Upper lobe of left lung (tissue), 6 donors: ENCODE results near the gene NYNRIN. TPM values are rescaled to one million over a fixed set of nuclear protein-coding genes. Genes with fewer than 3 reads are reported as not detected.
A peak's percentile ranks its signal among the peaks of the same experiment; 100 is the strongest.

Experiments used
- ATAC-seq, 2 donors: fragments of 200-7000 bp; cut with Tn5 transposase; one replicate each; pipeline ENCODE4 v1.9.1; 2022; ENCODE audit warnings: mild to moderate bottlenecking in 2 of 2, moderate library complexity in 2 of 2; ENCODE audit not compliant: low FRiP score in 2 of 2
- DNase-seq, 2 donors: peaks; one replicate each; pipeline ENCODE4 v3.0.0-alpha.2; 2019 to 2020
- H3K27ac ChIP-seq, 4 donors: fragments of 200-600 bp; sonication (generic); one replicate each; pipeline ENCODE4 v1.5.1; 2016 to 2019
- H3K27me3 ChIP-seq, 4 donors: fragments of 200-600 bp; sonication (generic); one replicate each; pipeline ENCODE4 v1.5.1; 2017 to 2019
- H3K36me3 ChIP-seq, 4 donors: fragments of 200-600 bp; sonication (generic); one replicate each; pipeline ENCODE4 v1.5.1; 2016 to 2019
- H3K4me1 ChIP-seq, 4 donors: fragments of 200-600 bp; sonication (generic); one replicate each; pipeline ENCODE4 v1.5.1; 2018 to 2019
- H3K4me3 ChIP-seq, 4 donors: fragments of 200-600 bp; sonication (generic); one replicate each; pipeline ENCODE4 v1.5.1; 2017 to 2019; ENCODE audit warnings: mild to moderate bottlenecking in 2 of 4, moderate library complexity in 1 of 4
- H3K9me3 ChIP-seq, 4 donors: fragments of 200-600 bp; sonication (generic); one replicate each; pipeline ENCODE4 v1.5.1; 2018 to 2019
- EP300 ChIP-seq, 4 donors: sonication (generic); formaldehyde crosslinking; IDR thresholded peaks; one replicate each; pipeline ENCODE4 v1.5.1; 2017; ENCODE audit warnings: antibody characterized with exemption in 4 of 4, control low read depth in 2 of 4
- POLR2A ChIP-seq, 4 donors: fragments of 450-650 bp; IDR thresholded peaks; one replicate each; pipeline ENCODE4 v1.5.1; 2016 to 2017; ENCODE audit warnings: antibody characterized with exemption in 4 of 4, mild to moderate bottlenecking in 2 of 4
- POLR2AphosphoS5 ChIP-seq, 2 donors: sonication (generic); formaldehyde crosslinking; IDR thresholded peaks; one replicate each; pipeline ENCODE4 v1.5.1; 2017; ENCODE audit warnings: antibody characterized with exemption in 2 of 2
- WGBS, 2 donors: methylation state at CpG; one replicate each; pipeline ENCODE4 v1.1.5; 2017 to 2018; 5-methylcytosine and 5-hydroxymethylcytosine counted together
- total RNA-seq, 6 donors: library from RNA; depleted of rRNA in 4 of 6; stranded (reverse); fragments of >200 nt in 4 of 6; gene quantifications; one replicate each; pipeline versions ENCODE4 v1.1.0 to v1.2.1, GENCODE V29; 2016 to 2021
- TF ChIP-seq, protein P1 (sequence below), 6 experiments: fragments of 450-650 bp in 4 of 6; fragments of 200-600 bp in 2 of 6; sonication (generic) in 2 of 6; IDR thresholded peaks; one replicate each; pipeline ENCODE4 v1.5.1; 2016 to 2019; ENCODE audit warnings: antibody characterized with exemption in 6 of 6
- donor health status: DM: no; HTN: no; CAD: no; lungs with moderate emphysema.
- donor health status: DM: no; HTN: yes; CAD: no; lungs with severe emphysema.

Gene NYNRIN
- total RNA-seq, 6 donors from 2014 or later = 5.5 to 18.7 (median 14.4) TPM

- Histone ChIP-seq H3K4me1 (peaks cover 11 to 23% (median 21%) of the 10 kb centered on the region in 4 donors), H3K27me3 (no peaks in the 10 kb centered on the region), H3K27ac (no peak overlapping the region), H3K4me3 (no peak overlapping the region), H3K9me3 (no peaks in the 10 kb centered on the region), H3K36me3 (no peaks in the 10 kb centered on the region)
- WGBS, 2 donors = 73 to 74% methylated on average over 12 of the region's 12 CpGs
- DNase-seq = no peak
- ATAC-seq = no peak
- TF ChIP-seq EP300 (IDR thresholded peaks at IDR 0.05) (no peak), POLR2A (IDR thresholded peaks at IDR 0.05) (no peak), POLR2AphosphoS5 (IDR thresholded peaks at IDR 0.05) (no peak)
- TF ChIP-seq, protein P1, sequence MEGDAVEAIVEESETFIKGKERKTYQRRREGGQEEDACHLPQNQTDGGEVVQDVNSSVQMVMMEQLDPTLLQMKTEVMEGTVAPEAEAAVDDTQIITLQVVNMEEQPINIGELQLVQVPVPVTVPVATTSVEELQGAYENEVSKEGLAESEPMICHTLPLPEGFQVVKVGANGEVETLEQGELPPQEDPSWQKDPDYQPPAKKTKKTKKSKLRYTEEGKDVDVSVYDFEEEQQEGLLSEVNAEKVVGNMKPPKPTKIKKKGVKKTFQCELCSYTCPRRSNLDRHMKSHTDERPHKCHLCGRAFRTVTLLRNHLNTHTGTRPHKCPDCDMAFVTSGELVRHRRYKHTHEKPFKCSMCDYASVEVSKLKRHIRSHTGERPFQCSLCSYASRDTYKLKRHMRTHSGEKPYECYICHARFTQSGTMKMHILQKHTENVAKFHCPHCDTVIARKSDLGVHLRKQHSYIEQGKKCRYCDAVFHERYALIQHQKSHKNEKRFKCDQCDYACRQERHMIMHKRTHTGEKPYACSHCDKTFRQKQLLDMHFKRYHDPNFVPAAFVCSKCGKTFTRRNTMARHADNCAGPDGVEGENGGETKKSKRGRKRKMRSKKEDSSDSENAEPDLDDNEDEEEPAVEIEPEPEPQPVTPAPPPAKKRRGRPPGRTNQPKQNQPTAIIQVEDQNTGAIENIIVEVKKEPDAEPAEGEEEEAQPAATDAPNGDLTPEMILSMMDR (IDR thresholded peaks at IDR 0.05) = no peak
Measured at GRCh38 chr14:24422694-24423601, 24.1 kb downstream of the NYNRIN start.

DNA sequence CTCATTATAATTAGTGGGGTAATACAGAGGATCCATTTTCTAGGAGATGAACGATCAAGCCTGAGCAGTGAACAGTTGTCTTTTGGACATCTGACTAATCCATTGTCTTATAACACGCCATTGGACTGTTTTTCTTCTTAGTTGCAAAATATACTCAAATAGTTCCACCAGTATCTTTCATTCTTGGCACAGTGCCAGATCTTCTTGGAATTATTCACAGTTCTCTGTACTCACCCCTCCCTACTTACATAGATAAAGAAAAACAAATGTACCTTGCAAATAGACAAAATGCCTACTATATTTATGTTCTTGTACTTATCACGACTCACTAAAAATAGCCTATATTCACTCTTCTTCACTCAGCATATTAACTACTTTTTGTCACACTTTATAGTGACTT is 26.9 kb downstream of the NYNRIN start:
- no peaks in the 10 kb centered on the region for H3K36me3 ChIP-seq
- no peak for DNase-seq
- no peaks in the 10 kb centered on the region for H3K9me3 ChIP-seq
- peak overlapping the region in 3 of 4 donors; percentile 10 to 58 (median 34) for H3K27ac ChIP-seq
- H3K4me3 ChIP-seq = no peak overlapping the region
- no peaks in the 10 kb centered on the region for H3K27me3 ChIP-seq
- 29 to 45% methylated on average over 3 of the region's 3 CpGs for WGBS, 2 donors
- peaks cover 16 to 39% (median 22%) of the 10 kb centered on the region in 4 donors for H3K4me1 ChIP-seq
- peak in 1 of 2 donors; percentile 9 for ATAC-seq
- TF ChIP-seq POLR2A (IDR thresholded peaks at IDR 0.05) (no peak), EP300 (IDR thresholded peaks at IDR 0.05) (no peak), POLR2AphosphoS5 (IDR thresholded peaks at IDR 0.05) (no peak)
- TF ChIP-seq, protein P1 (IDR thresholded peaks at IDR 0.05) = no peak

GRCh38 chr14:24426150-24426911 is 27.5 kb downstream of the NYNRIN start:
- TF ChIP-seq POLR2A (IDR thresholded peaks at IDR 0.05) (no peak), POLR2AphosphoS5 (IDR thresholded peaks at IDR 0.05) (no peak)
- WGBS, 2 donors = 85 to 89% methylated on average over 2 of the region's 2 CpGs
- no peak overlapping the region for H3K4me3 ChIP-seq
- no peak overlapping the region for H3K27ac ChIP-seq
- no peaks in the 10 kb centered on the region for H3K9me3 ChIP-seq
- DNase-seq = no peak
- H3K36me3 ChIP-seq = no peaks in the 10 kb centered on the region
- no peaks in the 10 kb centered on the region for H3K27me3 ChIP-seq
- peaks cover 23 to 45% (median 29%) of the 10 kb centered on the region in 4 donors for H3K4me1 ChIP-seq
- ATAC-seq = no peak

- no peak for ATAC-seq
- TF ChIP-seq EP300 (IDR thresholded peaks at IDR 0.05) (no peak), POLR2AphosphoS5 (IDR thresholded peaks at IDR 0.05) (no peak), POLR2A (IDR thresholded peaks at IDR 0.05) (no peak)
- TF ChIP-seq, protein P1 (IDR thresholded peaks at IDR 0.05) = no peak
- peaks cover 0 to 4% (median 1%) of the 10 kb centered on the region in 4 donors for H3K36me3 ChIP-seq
- H3K27ac ChIP-seq = no peak overlapping the region
- no peaks in the 10 kb centered on the region for H3K27me3 ChIP-seq
- no peaks in the 10 kb centered on the region for H3K9me3 ChIP-seq
- 67 to 75% methylated on average over 5 to 8 of the region's 8 CpGs for whole genome bisulfite sequencing, 2 donors
- no peak overlapping the region for H3K4me3 ChIP-seq
- DNase-seq = no peak
- peaks cover 29 to 52% (median 36%) of the 10 kb centered on the region in 4 donors for H3K4me1 ChIP-seq
Measured at GRCh38 chr14:24426912-24427536, 28.2 kb downstream of the NYNRIN start.
